A673 (cell line): Measurements from ENCODE around the gene ATP6V1A.

Experiments used
- CTCF ChIP-seq: fragments of 300-800, 200-600 bp; sonication (generic); conservative IDR thresholded peaks from 2 replicates; pipeline ENCODE4 v1.5.1; 2017; ENCODE audit warnings: low read depth, mild to moderate bottlenecking, antibody characterized with exemption, low read length, moderate library complexity, mixed read lengths
- EZH2 ChIP-seq: fragments of 200-600 bp; sonication (generic); IDR thresholded peaks from 2 replicates; pipeline ENCODE4 v1.6.1; 2017; ENCODE audit warnings: borderline replicate concordance, low read depth, mild to moderate bottlenecking, mixed read lengths, antibody characterized with exemption, low read length; ENCODE audit not compliant: poor library complexity, severe bottlenecking

GRCh38 chr3:113802795-113803455 lies 56.1 kb downstream of the ATP6V1A start:
- TF ChIP-seq EZH2 (no peak), CTCF (no peak)
